Glutamatergic neuron (in vitro differentiated cells): Measurements from ENCODE around the gene ANO4. TPM values are rescaled to one million over a fixed set of nuclear protein-coding genes. Genes with fewer than 3 reads are reported as not detected.

Source experiments
- DNase-seq: peaks from one replicate; pipeline ENCODE4 v3.0.0; 2022
- H3K27ac Mint-ChIP-seq: one replicate; pipeline ENCODE4 v1.8.0; 2020; ENCODE audit warnings: mild to moderate bottlenecking, mixed read lengths, inconsistent platforms; ENCODE audit not compliant: unreplicated experiment
- H3K27me3 Mint-ChIP-seq: one replicate; pipeline ENCODE4 v1.8.0; 2020; ENCODE audit warnings: mild to moderate bottlenecking, moderate library complexity, mixed read lengths, inconsistent platforms; ENCODE audit not compliant: unreplicated experiment
- H3K36me3 Mint-ChIP-seq: one replicate; pipeline ENCODE4 v1.8.0; 2020; ENCODE audit warnings: mild to moderate bottlenecking, mixed read lengths, inconsistent platforms; ENCODE audit not compliant: unreplicated experiment
- H3K4me1 Mint-ChIP-seq: one replicate; pipeline ENCODE4 v1.8.0; 2020; ENCODE audit warnings: mild to moderate bottlenecking, low read depth, mixed read lengths, inconsistent platforms; ENCODE audit not compliant: unreplicated experiment
- H3K4me3 Mint-ChIP-seq: one replicate; pipeline ENCODE4 v1.8.0; 2020; ENCODE audit warnings: mild to moderate bottlenecking, mixed read lengths, inconsistent platforms; ENCODE audit not compliant: unreplicated experiment
- H3K9me3 Mint-ChIP-seq: one replicate; pipeline ENCODE4 v1.8.0; 2020; ENCODE audit warnings: mild to moderate bottlenecking, moderate library complexity, mixed read lengths, inconsistent platforms; ENCODE audit not compliant: unreplicated experiment
- CTCF ChIP-seq: fragments of 200-600 bp; sonication (generic); IDR thresholded peaks from one replicate; pipeline ENCODE4 v1.5.0; 2021; ENCODE audit not compliant: partially characterized antibody, unreplicated experiment
- total RNA-seq: library from RNA; stranded (reverse); fragmentation: NEBNext Ultra II Directional; extraction: Animal tissue kit (Norgen Biotek cat#: 25700); gene quantifications from one replicate; pipeline ENCODE4 v1.2.1, GENCODE V29; 2021; ENCODE audit not compliant: unreplicated experiment

Gene ANO4
- total RNA-seq, 1 donor from 2014 or later, result 38.0 TPM

DNA sequence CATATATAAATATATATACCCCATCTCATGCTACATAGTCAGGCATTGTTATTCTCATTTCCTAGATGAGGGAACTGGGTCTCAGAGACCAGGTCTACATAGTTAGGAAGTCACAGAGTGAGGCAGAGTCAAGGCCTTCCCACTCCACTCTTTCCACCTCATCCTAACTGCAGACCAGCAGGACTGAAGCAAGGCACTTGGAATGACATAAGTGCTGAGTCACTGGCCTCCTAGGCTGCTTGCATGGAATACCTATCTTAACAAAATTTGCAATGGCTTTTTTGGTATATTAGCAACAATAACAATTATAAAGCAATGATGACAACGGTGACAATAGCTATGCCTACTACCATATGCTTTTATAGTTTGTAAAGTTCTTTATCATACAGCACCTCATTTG, 5.4 kb upstream of the ANO4 start:
- H3K4me3 Mint-ChIP-seq, result no peak overlapping the region
- H3K4me1 Mint-ChIP-seq, result peaks cover 4% of the 10 kb centered on the region
- TF ChIP-seq CTCF, result no peak
- H3K36me3 Mint-ChIP-seq, result no peaks in the 10 kb centered on the region
- no peak for DNase-seq
- H3K27me3 Mint-ChIP-seq, result no peaks in the 10 kb centered on the region
- no peaks in the 10 kb centered on the region for H3K9me3 Mint-ChIP-seq
- H3K27ac Mint-ChIP-seq, result no peak overlapping the region

DNA sequence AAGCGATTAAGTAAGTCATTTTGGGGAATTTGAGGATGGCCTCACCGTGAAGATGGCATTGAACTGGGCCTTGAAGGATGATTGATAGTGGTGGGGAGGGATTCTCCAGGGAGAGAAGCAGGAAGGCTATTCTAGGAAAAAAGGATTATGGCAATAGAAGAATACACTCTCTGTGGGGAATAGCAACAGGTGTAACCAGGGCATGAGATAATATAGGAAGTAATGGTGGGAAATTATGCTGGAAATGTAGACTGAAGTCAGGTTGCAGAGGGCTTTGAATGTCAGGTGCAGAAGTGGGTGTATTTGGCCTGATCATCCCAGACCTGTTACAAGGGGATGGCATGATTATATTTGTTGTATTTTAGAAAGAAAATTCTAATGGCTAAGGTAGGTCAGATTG, 4.6 kb upstream of the ANO4 start:
- no peak overlapping the region for H3K4me3 Mint-ChIP-seq
- H3K27me3 Mint-ChIP-seq, result no peaks in the 10 kb centered on the region
- no peaks in the 10 kb centered on the region for H3K36me3 Mint-ChIP-seq
- TF ChIP-seq CTCF, result no peak
- no peak overlapping the region for H3K27ac Mint-ChIP-seq
- peaks cover 11% of the 10 kb centered on the region for H3K4me1 Mint-ChIP-seq
- no peak for DNase-seq
- no peaks in the 10 kb centered on the region for H3K9me3 Mint-ChIP-seq

DNA sequence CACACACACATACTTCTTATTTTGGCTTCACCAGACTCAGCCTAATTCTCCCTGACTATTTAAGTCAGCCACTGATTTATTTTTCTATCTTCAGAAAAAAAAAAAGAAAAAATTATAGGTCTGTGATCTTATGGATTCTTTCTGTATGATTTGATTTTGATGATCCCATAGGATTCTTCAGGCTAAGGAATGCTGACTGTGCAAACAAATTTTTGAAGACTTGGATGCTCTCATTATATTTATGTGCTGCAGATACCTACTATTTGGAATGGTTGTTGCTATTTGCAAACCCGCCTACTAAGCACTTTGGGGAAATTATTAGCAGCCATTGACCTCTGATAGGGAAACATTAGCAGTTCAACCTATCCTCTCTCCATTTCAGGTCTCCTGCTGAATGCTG, 4.0 kb upstream of the ANO4 start:
- Mint-ChIP-seq H3K4me3 (no peak overlapping the region), H3K36me3 (no peaks in the 10 kb centered on the region), H3K27me3 (no peaks in the 10 kb centered on the region), H3K9me3 (no peaks in the 10 kb centered on the region), H3K27ac (no peak overlapping the region), H3K4me1 (peaks cover 16% of the 10 kb centered on the region)
- DNase-seq, result no peak
- TF ChIP-seq CTCF, result no peak

GRCh38 chr12:100793182-100793581, 1.4 kb upstream of the ANO4 start:
- Mint-ChIP-seq H3K27me3 (no peaks in the 10 kb centered on the region), H3K4me1 (peaks cover 15% of the 10 kb centered on the region)

More at GRCh38 chr12:100793182-100793581, 1.4 kb upstream of the ANO4 start:
- Mint-ChIP-seq H3K9me3 (no peaks in the 10 kb centered on the region), H3K27ac (no peak overlapping the region), H3K36me3 (no peaks in the 10 kb centered on the region), H3K4me3 (no peak overlapping the region)
- DNase-seq, result no peak
- no peak for TF ChIP-seq CTCF
